Upper lobe of left lung (tissue), 6 donors: ENCODE measurements around the gene MBNL2. TPM values are rescaled to one million over a fixed set of nuclear protein-coding genes. Genes with fewer than 3 reads are reported as not detected.

Experiments used
- ATAC-seq, 2 donors: fragments of 200-7000 bp; cut with Tn5 transposase; one replicate each; pipeline ENCODE4 v1.9.1; 2022; ENCODE audit warnings: mild to moderate bottlenecking in 2 of 2, moderate library complexity in 2 of 2; ENCODE audit not compliant: low FRiP score in 2 of 2
- DNase-seq, 2 donors: peaks; one replicate each; pipeline ENCODE4 v3.0.0-alpha.2; 2019 to 2020
- H3K27ac ChIP-seq, 4 donors: fragments of 200-600 bp; sonication (generic); one replicate each; pipeline ENCODE4 v1.5.1; 2016 to 2019
- H3K27me3 ChIP-seq, 4 donors: fragments of 200-600 bp; sonication (generic); one replicate each; pipeline ENCODE4 v1.5.1; 2017 to 2019
- H3K36me3 ChIP-seq, 4 donors: fragments of 200-600 bp; sonication (generic); one replicate each; pipeline ENCODE4 v1.5.1; 2016 to 2019
- H3K4me1 ChIP-seq, 4 donors: fragments of 200-600 bp; sonication (generic); one replicate each; pipeline ENCODE4 v1.5.1; 2018 to 2019
- H3K4me3 ChIP-seq, 4 donors: fragments of 200-600 bp; sonication (generic); one replicate each; pipeline ENCODE4 v1.5.1; 2017 to 2019; ENCODE audit warnings: mild to moderate bottlenecking in 2 of 4, moderate library complexity in 1 of 4
- H3K9me3 ChIP-seq, 4 donors: fragments of 200-600 bp; sonication (generic); one replicate each; pipeline ENCODE4 v1.5.1; 2018 to 2019
- EP300 ChIP-seq, 4 donors: sonication (generic); formaldehyde crosslinking; IDR thresholded peaks; one replicate each; pipeline ENCODE4 v1.5.1; 2017; ENCODE audit warnings: antibody characterized with exemption in 4 of 4, control low read depth in 2 of 4
- POLR2A ChIP-seq, 4 donors: fragments of 450-650 bp; IDR thresholded peaks; one replicate each; pipeline ENCODE4 v1.5.1; 2016 to 2017; ENCODE audit warnings: antibody characterized with exemption in 4 of 4, mild to moderate bottlenecking in 2 of 4
- POLR2AphosphoS5 ChIP-seq, 2 donors: sonication (generic); formaldehyde crosslinking; IDR thresholded peaks; one replicate each; pipeline ENCODE4 v1.5.1; 2017; ENCODE audit warnings: antibody characterized with exemption in 2 of 2
- WGBS, 2 donors: methylation state at CpG; one replicate each; pipeline ENCODE4 v1.1.5; 2017 to 2018; 5-methylcytosine and 5-hydroxymethylcytosine counted together
- total RNA-seq, 6 donors: library from RNA; depleted of rRNA in 4 of 6; stranded (reverse); fragments of >200 nt in 4 of 6; gene quantifications; one replicate each; pipeline versions ENCODE4 v1.1.0 to v1.2.1, GENCODE V29; 2016 to 2021
- TF ChIP-seq, protein P1 (sequence below), 6 experiments: fragments of 450-650 bp in 4 of 6; fragments of 200-600 bp in 2 of 6; sonication (generic) in 2 of 6; IDR thresholded peaks; one replicate each; pipeline ENCODE4 v1.5.1; 2016 to 2019; ENCODE audit warnings: antibody characterized with exemption in 6 of 6
- donor health status: DM: no; HTN: no; CAD: no; lungs with moderate emphysema.
- donor health status: DM: no; HTN: yes; CAD: no; lungs with severe emphysema.

MBNL2 gene
- total RNA-seq, 6 donors from 2014 or later: 40.9 to 78.4 (median 51.3) TPM

DNA sequence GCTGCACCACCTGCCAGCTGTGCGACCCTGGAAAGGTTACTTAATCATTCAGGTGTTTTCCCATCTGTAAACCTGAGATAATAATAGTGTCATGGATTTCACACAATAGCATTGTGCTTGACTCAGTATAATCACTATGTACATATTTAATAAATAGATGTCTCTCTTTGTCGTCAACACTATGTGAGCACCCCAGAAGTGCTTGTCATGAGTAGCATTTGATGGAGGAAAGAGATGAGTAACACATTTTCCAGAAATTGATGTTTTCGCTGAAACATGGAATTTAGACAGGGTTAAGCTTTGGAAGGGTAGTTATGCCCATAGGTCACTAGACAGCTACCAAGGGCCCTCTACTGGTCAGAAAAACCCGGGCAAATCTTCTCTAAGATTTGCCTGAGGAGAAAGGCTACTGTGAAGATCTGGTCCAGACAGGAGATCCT lies 9.5 kb upstream of the MBNL2 start:
- ATAC-seq: peak; percentile 71 to 73
- no peaks in the 10 kb centered on the region for H3K9me3 ChIP-seq
- H3K4me1 ChIP-seq: peaks cover 0 to 5% (median 2%) of the 10 kb centered on the region in 4 donors
- 49 to 58% methylated on average over 4 of the region's 4 CpGs for WGBS, 2 donors
- no peak for DNase-seq
- no peaks in the 10 kb centered on the region for H3K27me3 ChIP-seq
- no peaks in the 10 kb centered on the region for H3K36me3 ChIP-seq
- TF ChIP-seq, protein P1, sequence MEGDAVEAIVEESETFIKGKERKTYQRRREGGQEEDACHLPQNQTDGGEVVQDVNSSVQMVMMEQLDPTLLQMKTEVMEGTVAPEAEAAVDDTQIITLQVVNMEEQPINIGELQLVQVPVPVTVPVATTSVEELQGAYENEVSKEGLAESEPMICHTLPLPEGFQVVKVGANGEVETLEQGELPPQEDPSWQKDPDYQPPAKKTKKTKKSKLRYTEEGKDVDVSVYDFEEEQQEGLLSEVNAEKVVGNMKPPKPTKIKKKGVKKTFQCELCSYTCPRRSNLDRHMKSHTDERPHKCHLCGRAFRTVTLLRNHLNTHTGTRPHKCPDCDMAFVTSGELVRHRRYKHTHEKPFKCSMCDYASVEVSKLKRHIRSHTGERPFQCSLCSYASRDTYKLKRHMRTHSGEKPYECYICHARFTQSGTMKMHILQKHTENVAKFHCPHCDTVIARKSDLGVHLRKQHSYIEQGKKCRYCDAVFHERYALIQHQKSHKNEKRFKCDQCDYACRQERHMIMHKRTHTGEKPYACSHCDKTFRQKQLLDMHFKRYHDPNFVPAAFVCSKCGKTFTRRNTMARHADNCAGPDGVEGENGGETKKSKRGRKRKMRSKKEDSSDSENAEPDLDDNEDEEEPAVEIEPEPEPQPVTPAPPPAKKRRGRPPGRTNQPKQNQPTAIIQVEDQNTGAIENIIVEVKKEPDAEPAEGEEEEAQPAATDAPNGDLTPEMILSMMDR (IDR thresholded peaks at IDR 0.05): peak in 5 of 6 experiments; percentile 30 to 53 (median 41)
- TF ChIP-seq POLR2AphosphoS5 (IDR thresholded peaks at IDR 0.05): no peak
- H3K27ac ChIP-seq: no peak overlapping the region
- no peak overlapping the region for H3K4me3 ChIP-seq

DNA sequence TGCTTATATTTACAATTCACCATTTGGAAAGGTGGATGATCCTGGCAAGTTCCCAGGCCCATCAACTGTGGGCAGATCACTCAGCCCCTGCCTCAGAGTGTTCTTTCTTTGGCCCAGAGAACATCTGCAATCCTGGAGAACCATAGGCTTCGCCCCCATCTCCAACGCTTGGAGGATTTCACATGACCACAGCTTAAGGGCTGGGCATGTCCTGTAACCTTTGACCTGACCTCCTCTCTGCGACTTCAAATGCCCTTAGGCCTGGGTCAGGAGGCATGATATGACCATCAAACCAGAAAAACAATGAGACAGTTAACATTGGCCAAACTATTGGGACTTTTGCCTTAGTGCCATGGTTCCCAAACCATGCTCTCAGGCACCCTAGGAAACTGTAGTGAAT lies 7.2 kb upstream of the MBNL2 start:
- ATAC-seq: no peak
- no peak for DNase-seq
- TF ChIP-seq POLR2A (IDR thresholded peaks at IDR 0.05) (no peak), EP300 (IDR thresholded peaks at IDR 0.05) (no peak), POLR2AphosphoS5 (IDR thresholded peaks at IDR 0.05) (no peak)
- TF ChIP-seq, protein P1 (IDR thresholded peaks at IDR 0.05): no peak
- H3K9me3 ChIP-seq: no peaks in the 10 kb centered on the region
- WGBS, 2 donors: 82% methylated on average over 3 of the region's 3 CpGs
- no peak overlapping the region for H3K4me3 ChIP-seq
- no peaks in the 10 kb centered on the region for H3K36me3 ChIP-seq
- no peaks in the 10 kb centered on the region for H3K27me3 ChIP-seq
- no peak overlapping the region for H3K27ac ChIP-seq
- peaks cover 0 to 5% (median under 1%) of the 10 kb centered on the region in 4 donors for H3K4me1 ChIP-seq

DNA sequence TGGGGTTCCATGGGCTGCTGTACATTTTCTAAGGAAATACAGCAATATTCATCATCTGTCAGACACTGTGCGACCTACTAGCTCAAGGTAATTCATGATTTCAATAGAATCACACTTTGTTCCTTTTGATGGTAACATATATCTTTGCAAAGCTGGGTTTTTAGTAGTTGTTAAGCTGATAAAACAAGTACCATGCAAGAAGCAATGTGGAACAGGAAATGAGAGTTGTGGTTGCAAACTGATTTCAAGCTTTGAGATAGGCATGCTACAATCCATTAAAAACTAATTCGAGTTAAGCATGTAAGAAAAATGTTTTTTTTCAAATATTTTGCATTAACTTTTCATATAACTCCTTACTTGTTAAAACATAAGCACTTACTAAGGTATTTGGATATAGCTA lies 6.8 kb upstream of the MBNL2 start:
- DNase-seq (no peak), ATAC-seq (no peak)
- Histone ChIP-seq H3K27ac (no peak overlapping the region), H3K4me1 (peaks cover 0 to 5% (median 0%) of the 10 kb centered on the region in 4 donors), H3K9me3 (no peaks in the 10 kb centered on the region), H3K27me3 (no peaks in the 10 kb centered on the region), H3K4me3 (no peak overlapping the region), H3K36me3 (no peaks in the 10 kb centered on the region)
- TF ChIP-seq POLR2A (IDR thresholded peaks at IDR 0.05) (no peak), EP300 (IDR thresholded peaks at IDR 0.05) (no peak), POLR2AphosphoS5 (IDR thresholded peaks at IDR 0.05) (no peak)
- TF ChIP-seq, protein P1 (IDR thresholded peaks at IDR 0.05): no peak
- WGBS, 2 donors: 58 to 66% methylated on average over 2 of the region's 2 CpGs

- no peak overlapping the region for H3K4me3 ChIP-seq
- H3K9me3 ChIP-seq: no peaks in the 10 kb centered on the region
- no peaks in the 10 kb centered on the region for H3K36me3 ChIP-seq
- TF ChIP-seq EP300 (IDR thresholded peaks at IDR 0.05) (no peak), POLR2AphosphoS5 (IDR thresholded peaks at IDR 0.05) (no peak), POLR2A (IDR thresholded peaks at IDR 0.05) (no peak)
- TF ChIP-seq, protein P1 (IDR thresholded peaks at IDR 0.05): no peak
- H3K4me1 ChIP-seq: peaks cover 0 to 13% (median 6%) of the 10 kb centered on the region in 4 donors
- WGBS, 2 donors: 88 to 96% methylated on average over 2 of the region's 2 CpGs
- no peak overlapping the region for H3K27ac ChIP-seq
- no peak for DNase-seq
- no peak for ATAC-seq
- H3K27me3 ChIP-seq: no peaks in the 10 kb centered on the region
Measured at GRCh38 chr13:97219226-97219625, 2.9 kb upstream of the MBNL2 start.

GRCh38 chr13:97220151-97220900 lies 1.8 kb upstream of the MBNL2 start:
- no peaks in the 10 kb centered on the region for H3K9me3 ChIP-seq
- H3K27ac ChIP-seq: no peak overlapping the region
- 72 to 78% methylated on average over 3 of the region's 3 CpGs for WGBS, 2 donors
- no peak for TF ChIP-seq POLR2AphosphoS5 (IDR thresholded peaks at IDR 0.05)
- no peak for TF ChIP-seq POLR2A (IDR thresholded peaks at IDR 0.05)
- no peak for TF ChIP-seq EP300 (IDR thresholded peaks at IDR 0.05)
- TF ChIP-seq, protein P1 (IDR thresholded peaks at IDR 0.05): no peak
- H3K4me1 ChIP-seq: peaks cover 4 to 24% (median 11%) of the 10 kb centered on the region in 4 donors
- DNase-seq (no peak), ATAC-seq (no peak)
- H3K4me3 ChIP-seq: no peak overlapping the region
- H3K36me3 ChIP-seq: no peaks in the 10 kb centered on the region
- H3K27me3 ChIP-seq: no peaks in the 10 kb centered on the region
